ENCODE data around the gene MAB21L2. TPM values are rescaled to one million over a fixed set of nuclear protein-coding genes. Genes with fewer than 3 reads are reported as not detected.
A peak's percentile ranks its signal among the peaks of the same experiment; 100 is the strongest.
"Not testable (repeated sequence)": the region's sequence is repeated elsewhere in the genome, so short reads cannot be mapped to it uniquely, and the experiment has no call there.

Gene MAB21L2
- polyA plus RNA-seq (ENCODE audit: insufficient read length in 4 of 4) = under 1 TPM in 1 of 4 donors, not detected in 3; 0.21 TPM

- DNase-seq (ENCODE audit: low read depth in 4 of 4, low spot score in 2 of 4) = peak in 2 of 4 donors; percentile 22 to 27
Measured at GRCh38 chr4:150582146-150582872, at the start of gene MAB21L2. Gene MAB21L2, plus strand, starts transcription at chr4:150582151. Its CDS starts 879 bp downstream, at chr4:150583030.

- no peak for DNase-seq (ENCODE audit: low read depth in 4 of 4, low spot score in 2 of 4)
Measured at GRCh38 chr4:150533673-150534072, 48.3 kb upstream of the MAB21L2 start.

GRCh38 chr4:150534818-150535217 is 47.1 kb upstream of the MAB21L2 start:
- no peak for DNase-seq (ENCODE audit: low read depth in 4 of 4, low spot score in 2 of 4)

- DNase-seq (ENCODE audit: low read depth in 4 of 4, low spot score in 2 of 4) = not testable (repeated sequence)
Measured at GRCh38 chr4:150537911-150538310, 44.0 kb upstream of the MAB21L2 start.

GRCh38 chr4:150540536-150540935 is 41.4 kb upstream of the MAB21L2 start:
- DNase-seq (ENCODE audit: low read depth in 4 of 4, low spot score in 2 of 4) = no peak

- DNase-seq (ENCODE audit: low read depth in 4 of 4, low spot score in 2 of 4) = no peak
Measured at GRCh38 chr4:150540959-150541360, 41.0 kb upstream of the MAB21L2 start.

GRCh38 chr4:150541681-150542080 is 40.3 kb upstream of the MAB21L2 start:
- no peak for DNase-seq (ENCODE audit: low read depth in 4 of 4, low spot score in 2 of 4)

- DNase-seq (ENCODE audit: low read depth in 4 of 4, low spot score in 2 of 4) = no peak
Measured at GRCh38 chr4:150543042-150543441, 38.9 kb upstream of the MAB21L2 start.

GRCh38 chr4:150546286-150546685 is 35.7 kb upstream of the MAB21L2 start:
- DNase-seq (ENCODE audit: low read depth in 4 of 4, low spot score in 2 of 4) = no peak

- no peak for DNase-seq (ENCODE audit: low read depth in 4 of 4, low spot score in 2 of 4)
Measured at GRCh38 chr4:150547154-150547838, 34.7 kb upstream of the MAB21L2 start.

GRCh38 chr4:150557811-150558210 is 24.1 kb upstream of the MAB21L2 start:
- DNase-seq (ENCODE audit: low read depth in 4 of 4, low spot score in 2 of 4) = not testable (repeated sequence)

- DNase-seq (ENCODE audit: low read depth in 4 of 4, low spot score in 2 of 4) = no peak
Measured at GRCh38 chr4:150561143-150561737, 20.7 kb upstream of the MAB21L2 start.

- no peak for DNase-seq (ENCODE audit: low read depth in 4 of 4, low spot score in 2 of 4)
Measured at GRCh38 chr4:150562250-150562649, 19.7 kb upstream of the MAB21L2 start.

GRCh38 chr4:150562751-150563150 is 19.2 kb upstream of the MAB21L2 start:
- DNase-seq (ENCODE audit: low read depth in 4 of 4, low spot score in 2 of 4) = no peak

- DNase-seq (ENCODE audit: low read depth in 4 of 4, low spot score in 2 of 4) = not testable (repeated sequence)
Measured at GRCh38 chr4:150564967-150565366, 17.0 kb upstream of the MAB21L2 start.

- DNase-seq (ENCODE audit: low read depth in 4 of 4, low spot score in 2 of 4) = no peak
Measured at GRCh38 chr4:150567070-150567469, 14.9 kb upstream of the MAB21L2 start.

- no peak for DNase-seq (ENCODE audit: low read depth in 4 of 4, low spot score in 2 of 4)
Measured at GRCh38 chr4:150569384-150569987, 12.5 kb upstream of the MAB21L2 start.

- no peak for DNase-seq (ENCODE audit: low read depth in 4 of 4, low spot score in 2 of 4)
Measured at GRCh38 chr4:150569998-150570535, 11.9 kb upstream of the MAB21L2 start.

GRCh38 chr4:150570862-150571261 is 11.1 kb upstream of the MAB21L2 start:
- DNase-seq (ENCODE audit: low read depth in 4 of 4, low spot score in 2 of 4) = no peak

- DNase-seq (ENCODE audit: low read depth in 4 of 4, low spot score in 2 of 4) = no peak
Measured at GRCh38 chr4:150572704-150573504, 9.0 kb upstream of the MAB21L2 start.
